Measurements from ENCODE around the gene OR2V1. TPM values are rescaled to one million over a fixed set of nuclear protein-coding genes. Genes with fewer than 3 reads are reported as not detected.

The OR2V1 gene
- total RNA-seq, 1 experiment from 2014 or later: not detected

DNA sequence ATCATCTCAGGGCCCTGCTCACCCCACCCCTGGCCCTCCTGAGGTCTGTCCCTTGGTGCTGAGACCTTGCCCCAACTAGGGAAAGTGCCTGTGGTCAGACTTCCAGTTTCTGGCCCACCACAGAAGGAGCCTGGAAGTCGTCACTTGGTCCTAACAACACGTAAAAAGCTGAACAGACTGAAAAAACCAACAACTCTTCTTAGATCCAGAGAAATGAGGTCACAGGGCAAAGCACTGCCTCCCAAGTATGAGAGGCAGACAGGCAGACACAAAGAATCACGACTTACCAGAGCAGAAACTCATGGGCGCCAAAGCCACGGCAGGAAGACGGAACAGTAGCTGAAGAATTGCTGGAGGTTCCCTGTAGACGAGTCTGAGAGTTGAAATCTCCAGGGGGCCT, 38.5 kb downstream of the OR2V1 start (continued):
- TF ChIP-seq, protein P1, sequence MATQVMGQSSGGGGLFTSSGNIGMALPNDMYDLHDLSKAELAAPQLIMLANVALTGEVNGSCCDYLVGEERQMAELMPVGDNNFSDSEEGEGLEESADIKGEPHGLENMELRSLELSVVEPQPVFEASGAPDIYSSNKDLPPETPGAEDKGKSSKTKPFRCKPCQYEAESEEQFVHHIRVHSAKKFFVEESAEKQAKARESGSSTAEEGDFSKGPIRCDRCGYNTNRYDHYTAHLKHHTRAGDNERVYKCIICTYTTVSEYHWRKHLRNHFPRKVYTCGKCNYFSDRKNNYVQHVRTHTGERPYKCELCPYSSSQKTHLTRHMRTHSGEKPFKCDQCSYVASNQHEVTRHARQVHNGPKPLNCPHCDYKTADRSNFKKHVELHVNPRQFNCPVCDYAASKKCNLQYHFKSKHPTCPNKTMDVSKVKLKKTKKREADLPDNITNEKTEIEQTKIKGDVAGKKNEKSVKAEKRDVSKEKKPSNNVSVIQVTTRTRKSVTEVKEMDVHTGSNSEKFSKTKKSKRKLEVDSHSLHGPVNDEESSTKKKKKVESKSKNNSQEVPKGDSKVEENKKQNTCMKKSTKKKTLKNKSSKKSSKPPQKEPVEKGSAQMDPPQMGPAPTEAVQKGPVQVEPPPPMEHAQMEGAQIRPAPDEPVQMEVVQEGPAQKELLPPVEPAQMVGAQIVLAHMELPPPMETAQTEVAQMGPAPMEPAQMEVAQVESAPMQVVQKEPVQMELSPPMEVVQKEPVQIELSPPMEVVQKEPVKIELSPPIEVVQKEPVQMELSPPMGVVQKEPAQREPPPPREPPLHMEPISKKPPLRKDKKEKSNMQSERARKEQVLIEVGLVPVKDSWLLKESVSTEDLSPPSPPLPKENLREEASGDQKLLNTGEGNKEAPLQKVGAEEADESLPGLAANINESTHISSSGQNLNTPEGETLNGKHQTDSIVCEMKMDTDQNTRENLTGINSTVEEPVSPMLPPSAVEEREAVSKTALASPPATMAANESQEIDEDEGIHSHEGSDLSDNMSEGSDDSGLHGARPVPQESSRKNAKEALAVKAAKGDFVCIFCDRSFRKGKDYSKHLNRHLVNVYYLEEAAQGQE (IDR thresholded peaks at IDR 0.05; ENCODE audit: low read depth): no peak
- no peak for TF ChIP-seq FOSL1 (IDR thresholded peaks at IDR 0.05; ENCODE audit: low read depth)
- no peak for TF ChIP-seq YY1 (IDR thresholded peaks at IDR 0.05; ENCODE audit: extremely low read depth, insufficient replicate concordance, low read depth, low read length)
- no peak for TF ChIP-seq ZFX (IDR thresholded peaks at IDR 0.05)

DNA sequence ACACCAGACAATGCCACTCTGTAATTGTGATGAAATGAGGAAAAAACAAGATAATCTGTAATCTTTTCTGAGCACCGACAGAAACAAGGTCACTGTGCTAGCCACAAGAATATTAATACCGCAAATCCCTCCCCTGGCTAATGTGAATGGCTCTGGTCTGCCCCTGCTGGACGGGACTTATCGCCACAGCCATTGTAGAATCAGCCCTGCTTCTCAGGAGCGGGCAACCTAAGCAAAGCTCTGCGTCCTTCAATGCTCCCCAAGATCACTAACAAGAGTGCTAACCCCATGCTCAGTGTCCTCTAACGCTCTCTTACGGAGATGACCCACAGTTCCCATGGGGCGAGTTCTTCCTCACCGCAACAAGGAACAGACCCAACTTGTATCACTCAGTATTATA, 42.7 kb downstream of the OR2V1 start:
- Histone ChIP-seq H3K36me3 (ENCODE audit: control insufficient read depth in 1 of 2, insufficient read depth in 2 of 2, low read length in 2 of 2) (no peaks in the 10 kb centered on the region), H3K9me2 (ENCODE audit: insufficient read depth) (no peaks in the 10 kb centered on the region), H3K4me2 (ENCODE audit: low read length) (no peak overlapping the region), H2AFZ (ENCODE audit: low read depth, low read length, poor library complexity, severe bottlenecking) (no peak overlapping the region), H3K4me1 (ENCODE audit: control insufficient read depth in 1 of 2, insufficient read depth in 2 of 2, low read length in 2 of 2) (no peaks in the 10 kb centered on the region), H3K27me3 (ENCODE audit: insufficient read depth, low read length) (no peaks in the 10 kb centered on the region; the same call in 1 of the 2 replicates), H3K9me3 (ENCODE audit: control insufficient read depth in 1 of 2, insufficient read depth in 1 of 2, low read depth in 1 of 2, low read length in 2 of 2) (no peaks in the 10 kb centered on the region), H3K27ac (ENCODE audit: low read depth, low read length) (no peak overlapping the region), H4K20me1 (ENCODE audit: insufficient read depth) (no peaks in the 10 kb centered on the region), H3K9ac (ENCODE audit: low read length) (no peak overlapping the region), H3K79me2 (ENCODE audit: insufficient read depth, low read length) (no peaks in the 10 kb centered on the region), H3K4me3 (replicated peaks in 1 of 2; ENCODE audit: low read depth in 1 of 2, low read length in 2 of 2) (no peak overlapping the region)
- DNase-seq (ENCODE audit: low read depth, low spot score) (peak; percentile 42), ATAC-seq (peak; percentile 99)
- no TSS peak for BruUV-seq (replicated peaks)
- intact Hi-C loops (cut with micrococcal nuclease): loop anchor here (2.0 kb wide), 1 partner anchor 219 kb away; no protein-coding TSS in a partner anchor
- POLR2A ChIA-PET: no interaction called here
- CTCF ChIA-PET: interaction anchor here (0.5 to 1.7 kb wide), 5 partner anchors 35 to 228 kb away, joined by 3 to 8 read pairs (median 3); no protein-coding TSS in a partner anchor
- TF ChIP-seq, protein P2, sequence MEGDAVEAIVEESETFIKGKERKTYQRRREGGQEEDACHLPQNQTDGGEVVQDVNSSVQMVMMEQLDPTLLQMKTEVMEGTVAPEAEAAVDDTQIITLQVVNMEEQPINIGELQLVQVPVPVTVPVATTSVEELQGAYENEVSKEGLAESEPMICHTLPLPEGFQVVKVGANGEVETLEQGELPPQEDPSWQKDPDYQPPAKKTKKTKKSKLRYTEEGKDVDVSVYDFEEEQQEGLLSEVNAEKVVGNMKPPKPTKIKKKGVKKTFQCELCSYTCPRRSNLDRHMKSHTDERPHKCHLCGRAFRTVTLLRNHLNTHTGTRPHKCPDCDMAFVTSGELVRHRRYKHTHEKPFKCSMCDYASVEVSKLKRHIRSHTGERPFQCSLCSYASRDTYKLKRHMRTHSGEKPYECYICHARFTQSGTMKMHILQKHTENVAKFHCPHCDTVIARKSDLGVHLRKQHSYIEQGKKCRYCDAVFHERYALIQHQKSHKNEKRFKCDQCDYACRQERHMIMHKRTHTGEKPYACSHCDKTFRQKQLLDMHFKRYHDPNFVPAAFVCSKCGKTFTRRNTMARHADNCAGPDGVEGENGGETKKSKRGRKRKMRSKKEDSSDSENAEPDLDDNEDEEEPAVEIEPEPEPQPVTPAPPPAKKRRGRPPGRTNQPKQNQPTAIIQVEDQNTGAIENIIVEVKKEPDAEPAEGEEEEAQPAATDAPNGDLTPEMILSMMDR (IDR thresholded peaks at IDR 0.05 in 2 of 3, conservative IDR thresholded peaks at IDR 0.05 in 1 of 3; ENCODE audit: borderline replicate concordance in 1 of 3, insufficient read depth in 1 of 3, low read depth in 2 of 3, low read length in 2 of 3): peak; percentile 53 to 80 (median 71); a peak in 5 of 6 replicates
- TF ChIP-seq, protein P3, sequence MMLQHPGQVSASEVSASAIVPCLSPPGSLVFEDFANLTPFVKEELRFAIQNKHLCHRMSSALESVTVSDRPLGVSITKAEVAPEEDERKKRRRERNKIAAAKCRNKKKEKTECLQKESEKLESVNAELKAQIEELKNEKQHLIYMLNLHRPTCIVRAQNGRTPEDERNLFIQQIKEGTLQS (IDR thresholded peaks at IDR 0.05): no peak
- TF ChIP-seq, protein P1 (IDR thresholded peaks at IDR 0.05; ENCODE audit: low read depth): no peak
- no peak for TF ChIP-seq EZH2 (IDR thresholded peaks at IDR 0.05)
- peak; percentile 44; the same call in 1 of the 2 replicates for TF ChIP-seq CBX3 (IDR thresholded peaks at IDR 0.05; ENCODE audit: low read depth)
- no peak for TF ChIP-seq SIN3A (IDR thresholded peaks at IDR 0.05; ENCODE audit: low read depth)
- peak; percentile 59 for TF ChIP-seq RAD21 (IDR thresholded peaks at IDR 0.05; ENCODE audit: low read depth)
- TF ChIP-seq TCF7L2 (IDR thresholded peaks at IDR 0.05; ENCODE audit: borderline replicate concordance, extremely low read depth, insufficient read depth, insufficient read length): no peak
- TF ChIP-seq SP1 (IDR thresholded peaks at IDR 0.05; ENCODE audit: low read depth): no peak
- TF ChIP-seq ZNF274 (IDR thresholded peaks at IDR 0.05; ENCODE audit: low read depth, low read length): no peak
- RAD21 ChIA-PET (ENCODE audit: low non-redundant PET in 1 of 2, low total read pairs in 2 of 2, uncharacterized antibody in 2 of 2, unreplicated experiment in 2 of 2): interaction anchor here in 1 of 2 experiments (0.9 kb wide), 1 partner anchor 220 kb away, joined by 4 read pairs; no protein-coding TSS in a partner anchor
